ENCODE data around the gene LOXL3.
"Not testable (repeated sequence)": the region's sequence is repeated elsewhere in the genome, so short reads cannot be mapped to it uniquely, and the experiment has no call there.

The LOXL3 gene

GRCh38 chr2:74483675-74484164 lies 70.0 kb downstream of the LOXL3 start:
- not testable (repeated sequence) for DNase-seq

GRCh38 chr2:74482801-74483674 lies 70.7 kb downstream of the LOXL3 start, which contains the start of the genes CCDC142 and TTC31:
TSS of gene CCDC142 (minus strand) at chr2:74482998. CDS start at chr2:74482837, 161 bp downstream.
TSS of gene TTC31 (plus strand) at chr2:74483081. CDS start at chr2:74483096, 15 bp downstream.
- DNase-seq: peak; percentile 94
